ENCODE results near the gene NRBP1.

- no peak for TF ChIP-seq POLR2AphosphoS5 (IDR thresholded peaks at IDR 0.05)
- TF ChIP-seq CTCF (IDR thresholded peaks at IDR 0.05) = no peak
- no peak for TF ChIP-seq EP300 (IDR thresholded peaks at IDR 0.05)
- TF ChIP-seq POLR2A (IDR thresholded peaks at IDR 0.05; ENCODE audit: low read depth) = no peak
These were observed 6.7 kb upstream of the NRBP1 start for GRCh38 chr2:27421660-27422250.

Measured in esophagus muscularis mucosa (tissue), 4 donors.